Activated CD4-positive, alpha-beta T cell treated with anti-CD3 and anti-CD28 coated beads for 4 hours (primary cell): Measurements from ENCODE around the gene UGT1A9.
"Not testable (repeated sequence)": the region's sequence is repeated elsewhere in the genome, so short reads cannot be mapped to it uniquely, and the experiment has no call there.

Source experiments
- DNase-seq, 2 donors: peaks; one replicate each; pipeline ENCODE4 v3.0.0-alpha.2; 2020

Gene UGT1A9

GRCh38 chr2:233713262-233713615, 41.5 kb downstream of the UGT1A9 start:
- DNase-seq: no peak

GRCh38 chr2:233714121-233714520, 42.4 kb downstream of the UGT1A9 start:
- DNase-seq: no peak

GRCh38 chr2:233718552-233718951, 46.9 kb downstream of the UGT1A9 start, which contains the start of gene UGT1A4:
TSS of gene UGT1A4 (plus strand) at chr2:233718736. CDS start at chr2:233718821, 85 bp downstream.
- no peak for DNase-seq

GRCh38 chr2:233728723-233729301, 57.1 kb downstream of the UGT1A9 start, which contains the start of gene UGT1A3:
TSS of gene UGT1A3 (plus strand) at chr2:233729042. CDS start at chr2:233729127, 85 bp downstream.
- no peak for DNase-seq

- DNase-seq: not testable (repeated sequence)
These were observed 65.4 kb downstream of the UGT1A9 start for GRCh38 chr2:233736868-233737653.

- no peak for DNase-seq
These were observed 69.2 kb downstream of the UGT1A9 start for GRCh38 chr2:233740870-233741269.

- DNase-seq: no peak
These were observed 72.0 kb downstream of the UGT1A9 start for GRCh38 chr2:233743464-233744259.

- DNase-seq: no peak
These were observed 73.5 kb downstream of the UGT1A9 start for GRCh38 chr2:233745073-233745755.

- DNase-seq: not testable (repeated sequence)
These were observed 74.1 kb downstream of the UGT1A9 start for GRCh38 chr2:233745838-233746237.

GRCh38 chr2:233746475-233747282, 75.0 kb downstream of the UGT1A9 start:
- no peak for DNase-seq

- no peak for DNase-seq
These were observed 75.5 kb downstream of the UGT1A9 start for GRCh38 chr2:233747283-233747544.

- DNase-seq: not testable (repeated sequence)
These were observed 79.0 kb downstream of the UGT1A9 start for GRCh38 chr2:233750689-233751088.

GRCh38 chr2:233751212-233752009, 79.7 kb downstream of the UGT1A9 start:
- not testable (repeated sequence) for DNase-seq

GRCh38 chr2:233754872-233755611, 83.3 kb downstream of the UGT1A9 start:
- no peak for DNase-seq

- DNase-seq: no peak
These were observed 84.9 kb downstream of the UGT1A9 start for GRCh38 chr2:233756429-233757081.

- no peak for DNase-seq
These were observed 86.4 kb downstream of the UGT1A9 start for GRCh38 chr2:233758141-233758540.

GRCh38 chr2:233758849-233759248, 87.2 kb downstream of the UGT1A9 start:
- no peak for DNase-seq

GRCh38 chr2:233760043-233760442, 88.3 kb downstream of the UGT1A9 start, which contains the start of gene UGT1A1:
TSS of gene UGT1A1 (plus strand) at chr2:233760270. CDS start at chr2:233760288, 18 bp downstream.
- DNase-seq: no peak

- DNase-seq: no peak
These were observed 89.5 kb downstream of the UGT1A9 start for GRCh38 chr2:233761040-233761769.
